Activated CD4-positive, alpha-beta T cell treated with anti-CD3 and anti-CD28 coated beads, Interleukin-2, amount 10 ng/mL, durations not matched to agents 24 days and 14 days (primary cell): ENCODE measurements around the gene WDFY4. TPM values are rescaled to one million over a fixed set of nuclear protein-coding genes. Genes with fewer than 3 reads are reported as not detected.

Experiments
- DNase-seq: peaks from one replicate; pipeline ENCODE4 v3.0.0; 2022
- H3K27ac Mint-ChIP-seq: one replicate; pipeline ENCODE4 v1.8.0; 2022; ENCODE audit warnings: mild to moderate bottlenecking, mixed read lengths
- H3K27me3 Mint-ChIP-seq: one replicate; pipeline ENCODE4 v1.8.0; 2022; ENCODE audit warnings: mixed read lengths
- H3K36me3 Mint-ChIP-seq: one replicate; pipeline ENCODE4 v1.8.0; 2022; ENCODE audit warnings: low read depth, mild to moderate bottlenecking, mixed read lengths
- H3K4me1 Mint-ChIP-seq: one replicate; pipeline ENCODE4 v1.8.0; 2021; ENCODE audit warnings: mixed read lengths
- H3K4me3 Mint-ChIP-seq: one replicate; pipeline ENCODE4 v1.8.0; 2022; ENCODE audit warnings: mild to moderate bottlenecking, moderate library complexity, mixed read lengths
- H3K9me3 Mint-ChIP-seq: one replicate; pipeline ENCODE4 v1.8.0; 2021; ENCODE audit warnings: mixed read lengths
- intact Hi-C: fragments of 100-400 bp; cut with micrococcal nuclease; formaldehyde crosslinking; loops from one replicate; pipeline ENCODE4 v1.15.1; 2023
- total RNA-seq: library from RNA; stranded (reverse); gene quantifications from 2 replicates; pipeline ENCODE4 v1.2.3, GENCODE V29; 2022

The WDFY4 gene
- total RNA-seq, 1 donor from 2014 or later: 0.05 TPM

- intact Hi-C loops: no loop called here
- no peaks in the 10 kb centered on the region for H3K9me3 Mint-ChIP-seq
- no peak overlapping the region for H3K4me3 Mint-ChIP-seq
- no peak overlapping the region for H3K27ac Mint-ChIP-seq
- no peaks in the 10 kb centered on the region for H3K4me1 Mint-ChIP-seq
- DNase-seq: no peak
- no peaks in the 10 kb centered on the region for H3K27me3 Mint-ChIP-seq
- no peaks in the 10 kb centered on the region for H3K36me3 Mint-ChIP-seq
Measured at GRCh38 chr10:48727866-48728265, 43.2 kb downstream of the WDFY4 start.

- intact Hi-C loops: no loop called here
- no peak for DNase-seq
- Mint-ChIP-seq H3K27ac (no peak overlapping the region), H3K27me3 (no peaks in the 10 kb centered on the region), H3K4me3 (no peak overlapping the region), H3K9me3 (no peaks in the 10 kb centered on the region), H3K36me3 (no peaks in the 10 kb centered on the region), H3K4me1 (no peaks in the 10 kb centered on the region)
Measured at GRCh38 chr10:48729222-48729621, 44.5 kb downstream of the WDFY4 start.

DNA sequence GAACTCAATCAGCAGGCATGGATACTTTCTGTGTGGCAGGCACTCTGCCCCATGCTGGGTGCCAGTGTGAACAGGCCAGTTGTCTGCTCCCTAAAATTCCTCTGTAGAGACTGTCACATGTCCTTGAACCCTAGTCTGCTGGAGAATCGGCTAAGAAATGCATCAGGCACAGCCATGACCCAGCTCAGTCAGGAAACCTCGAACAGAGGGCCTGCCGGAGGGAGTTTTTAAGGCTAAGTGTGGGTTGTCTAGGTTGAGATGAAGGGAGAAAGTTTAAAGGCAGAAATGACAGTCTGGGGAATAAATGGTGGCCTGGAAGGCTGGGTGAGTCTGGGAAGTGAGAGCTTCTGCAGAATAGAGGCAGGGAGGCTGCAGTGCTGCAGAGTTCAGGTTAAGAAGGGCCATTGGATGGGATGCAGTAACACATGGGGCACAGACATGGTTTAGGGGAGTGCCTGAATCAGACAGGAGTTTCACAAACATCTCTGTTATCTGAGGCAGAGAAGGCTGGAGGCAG lies 45.3 kb downstream of the WDFY4 start:
- Mint-ChIP-seq H3K27me3 (no peaks in the 10 kb centered on the region), H3K4me3 (no peak overlapping the region), H3K4me1 (no peaks in the 10 kb centered on the region), H3K27ac (no peak overlapping the region), H3K36me3 (no peaks in the 10 kb centered on the region), H3K9me3 (no peaks in the 10 kb centered on the region)
- intact Hi-C loops: no loop called here
- no peak for DNase-seq

GRCh38 chr10:48731141-48731540 lies 46.5 kb downstream of the WDFY4 start:
- H3K4me1 Mint-ChIP-seq: no peaks in the 10 kb centered on the region
- no peaks in the 10 kb centered on the region for H3K9me3 Mint-ChIP-seq
- DNase-seq: no peak
- intact Hi-C loops: no loop called here
- H3K4me3 Mint-ChIP-seq: no peak overlapping the region
- no peaks in the 10 kb centered on the region for H3K27me3 Mint-ChIP-seq
- H3K36me3 Mint-ChIP-seq: no peaks in the 10 kb centered on the region
- no peak overlapping the region for H3K27ac Mint-ChIP-seq

DNA sequence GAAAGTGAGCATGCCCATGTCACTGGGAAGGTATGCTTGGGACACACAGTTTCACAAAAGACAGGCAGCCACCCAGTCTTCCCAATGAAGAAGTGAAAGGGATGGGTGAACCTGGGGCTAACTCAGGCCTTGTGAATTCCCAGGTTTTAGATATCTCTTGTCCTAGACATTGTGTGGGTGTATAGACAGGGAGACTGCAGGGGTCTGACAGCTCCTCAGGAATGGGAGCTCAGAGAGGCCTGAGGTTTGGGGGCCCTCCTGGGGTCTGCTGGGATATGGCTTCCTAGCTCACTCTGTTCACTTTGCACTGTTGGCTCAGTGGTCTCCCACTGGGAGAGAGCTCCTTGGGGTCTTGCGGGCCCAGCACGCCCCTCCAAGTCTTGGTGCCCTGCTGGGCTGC lies 47.0 kb downstream of the WDFY4 start:
- H3K4me3 Mint-ChIP-seq: no peak overlapping the region
- no peaks in the 10 kb centered on the region for H3K4me1 Mint-ChIP-seq
- no peaks in the 10 kb centered on the region for H3K36me3 Mint-ChIP-seq
- intact Hi-C loops: no loop called here
- no peak for DNase-seq
- no peaks in the 10 kb centered on the region for H3K9me3 Mint-ChIP-seq
- no peak overlapping the region for H3K27ac Mint-ChIP-seq
- H3K27me3 Mint-ChIP-seq: no peaks in the 10 kb centered on the region

GRCh38 chr10:48733329-48733728 lies 48.7 kb downstream of the WDFY4 start:
- Mint-ChIP-seq H3K4me1 (no peaks in the 10 kb centered on the region), H3K9me3 (no peaks in the 10 kb centered on the region), H3K36me3 (no peaks in the 10 kb centered on the region), H3K27ac (no peak overlapping the region), H3K4me3 (no peak overlapping the region), H3K27me3 (no peaks in the 10 kb centered on the region)
- DNase-seq: no peak
- intact Hi-C loops: no loop called here

DNA sequence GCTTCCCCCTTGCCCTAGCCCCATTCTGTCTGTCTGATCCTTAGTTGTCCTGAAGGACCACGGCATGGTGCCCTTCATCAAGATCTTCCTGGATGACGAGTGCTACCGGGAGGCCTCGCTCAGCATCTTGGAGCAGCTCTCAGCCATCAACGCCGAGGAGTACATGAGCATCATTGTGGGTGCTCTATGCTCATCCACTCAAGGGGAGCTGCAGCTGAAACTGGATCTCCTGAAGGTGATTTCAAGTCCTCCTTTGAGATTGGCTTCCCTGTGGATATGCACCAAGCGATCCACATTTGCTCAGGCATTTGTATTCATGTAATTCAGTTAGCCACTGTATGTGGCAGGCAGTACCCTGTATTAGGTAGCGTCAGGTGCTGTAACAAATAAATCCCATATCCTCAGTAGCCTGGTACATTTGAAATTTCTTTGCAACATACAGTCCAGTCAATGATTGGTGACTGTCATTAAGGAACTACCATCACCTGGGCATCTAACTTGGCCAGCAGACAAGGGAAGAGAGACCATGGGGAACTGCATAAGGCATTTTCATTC lies 51.2 kb downstream of the WDFY4 start:
- H3K4me3 Mint-ChIP-seq: no peak overlapping the region
- H3K27ac Mint-ChIP-seq: no peak overlapping the region

GRCh38 chr10:48736596-48736995 lies 51.9 kb downstream of the WDFY4 start:
- no peak for DNase-seq
- Mint-ChIP-seq H3K9me3 (no peaks in the 10 kb centered on the region), H3K27ac (no peak overlapping the region), H3K36me3 (no peaks in the 10 kb centered on the region), H3K27me3 (no peaks in the 10 kb centered on the region), H3K4me1 (no peaks in the 10 kb centered on the region), H3K4me3 (no peak overlapping the region)
- intact Hi-C loops: no loop called here

More for the DNA sequence above, 51.2 kb downstream of the WDFY4 start:
- intact Hi-C loops: no loop called here
- Mint-ChIP-seq H3K9me3 (no peaks in the 10 kb centered on the region), H3K27me3 (no peaks in the 10 kb centered on the region), H3K36me3 (no peaks in the 10 kb centered on the region), H3K4me1 (no peaks in the 10 kb centered on the region)
- DNase-seq: no peak

- Mint-ChIP-seq H3K9me3 (no peaks in the 10 kb centered on the region), H3K4me1 (no peaks in the 10 kb centered on the region), H3K4me3 (no peak overlapping the region), H3K27me3 (no peaks in the 10 kb centered on the region), H3K27ac (no peak overlapping the region), H3K36me3 (no peaks in the 10 kb centered on the region)
- DNase-seq: no peak
- intact Hi-C loops: no loop called here
Measured at GRCh38 chr10:48737886-48738285, 53.2 kb downstream of the WDFY4 start.

- H3K36me3 Mint-ChIP-seq: no peaks in the 10 kb centered on the region
- H3K4me3 Mint-ChIP-seq: no peak overlapping the region
- no peaks in the 10 kb centered on the region for H3K9me3 Mint-ChIP-seq
- no peaks in the 10 kb centered on the region for H3K4me1 Mint-ChIP-seq
- intact Hi-C loops: no loop called here
- no peaks in the 10 kb centered on the region for H3K27me3 Mint-ChIP-seq
- DNase-seq: no peak
- H3K27ac Mint-ChIP-seq: no peak overlapping the region
Measured at GRCh38 chr10:48739170-48739569, 54.5 kb downstream of the WDFY4 start.

- Mint-ChIP-seq H3K27ac (no peak overlapping the region), H3K36me3 (no peaks in the 10 kb centered on the region), H3K9me3 (no peaks in the 10 kb centered on the region), H3K4me1 (no peaks in the 10 kb centered on the region), H3K27me3 (no peaks in the 10 kb centered on the region), H3K4me3 (no peak overlapping the region)
- intact Hi-C loops: no loop called here
- no peak for DNase-seq
Measured at GRCh38 chr10:48740015-48740707, 55.5 kb downstream of the WDFY4 start.

GRCh38 chr10:48740988-48741387 lies 56.3 kb downstream of the WDFY4 start:
- no peak for DNase-seq
- Mint-ChIP-seq H3K36me3 (no peaks in the 10 kb centered on the region), H3K9me3 (no peaks in the 10 kb centered on the region), H3K27me3 (no peaks in the 10 kb centered on the region), H3K4me3 (no peak overlapping the region), H3K27ac (no peak overlapping the region), H3K4me1 (no peaks in the 10 kb centered on the region)
- intact Hi-C loops: no loop called here

DNA sequence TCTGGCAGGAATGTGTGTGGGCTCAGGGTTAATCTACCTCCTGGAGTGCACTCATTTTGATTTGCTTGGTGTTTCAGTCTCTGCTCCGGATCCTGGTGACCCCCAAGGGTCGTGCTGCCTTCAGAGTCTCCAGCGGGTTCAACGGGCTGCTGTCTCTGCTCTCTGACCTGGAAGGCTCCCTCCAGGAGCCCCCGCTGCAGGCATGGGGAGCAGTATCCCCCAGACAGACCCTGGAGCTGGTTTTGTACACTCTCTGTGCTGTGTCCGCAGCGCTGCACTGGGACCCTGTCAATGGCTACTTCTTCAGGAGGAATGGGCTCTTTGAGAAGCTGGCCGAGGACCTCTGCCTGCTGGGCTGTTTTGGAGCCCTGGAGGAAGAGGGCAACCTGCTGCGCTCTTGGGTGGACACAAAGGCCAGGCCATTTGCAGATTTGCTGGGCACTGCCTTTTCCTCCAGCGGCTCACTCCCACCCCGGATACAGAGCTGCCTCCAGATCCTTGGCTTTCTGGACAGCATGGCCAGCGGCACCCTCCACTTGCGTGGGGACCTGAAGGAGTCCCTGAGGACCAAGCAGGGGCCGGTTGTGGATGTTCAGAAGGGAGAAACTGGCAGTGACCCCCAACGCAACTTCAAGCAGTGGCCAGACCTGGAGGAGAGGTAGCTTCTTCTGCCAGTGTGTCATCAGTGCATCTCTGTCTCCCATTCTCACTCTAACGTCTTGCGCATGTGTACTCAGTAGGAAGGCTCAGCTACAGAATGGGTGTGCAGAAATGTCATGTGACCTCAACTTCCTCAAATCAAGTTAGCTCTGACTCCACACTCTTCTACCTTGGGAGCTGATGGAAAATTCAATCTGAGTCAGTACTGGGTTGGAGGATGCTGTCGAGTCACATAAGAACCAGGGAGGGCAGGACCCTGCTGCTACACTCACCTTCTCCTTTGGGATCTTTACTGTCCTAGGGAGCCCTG lies 58.5 kb downstream of the WDFY4 start:
- Mint-ChIP-seq H3K9me3 (no peaks in the 10 kb centered on the region), H3K4me1 (no peaks in the 10 kb centered on the region), H3K27me3 (no peaks in the 10 kb centered on the region), H3K27ac (no peak overlapping the region), H3K4me3 (no peak overlapping the region), H3K36me3 (no peaks in the 10 kb centered on the region)
- no peak for DNase-seq
- intact Hi-C loops: no loop called here

DNA sequence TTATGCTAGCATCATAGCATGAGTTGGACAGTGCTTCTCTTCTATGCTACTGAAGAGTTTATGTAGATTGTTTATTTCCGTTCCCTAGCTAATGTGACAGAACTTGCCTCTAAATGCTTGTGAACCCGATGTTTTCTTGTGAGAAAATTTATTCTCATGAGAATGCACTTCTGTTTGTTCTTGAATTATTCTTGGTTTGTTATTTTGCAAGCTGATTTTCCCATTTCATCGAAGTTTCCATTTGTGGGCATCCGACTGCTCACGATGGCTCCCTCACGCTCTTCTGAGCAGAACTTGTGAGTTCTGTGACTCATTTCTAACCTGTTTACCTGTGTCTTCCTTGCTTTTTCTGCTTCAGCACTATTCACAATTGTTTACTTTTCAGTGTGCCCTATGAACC lies 59.9 kb downstream of the WDFY4 start:
- H3K27me3 Mint-ChIP-seq: no peaks in the 10 kb centered on the region
- H3K9me3 Mint-ChIP-seq: no peaks in the 10 kb centered on the region
- no peak for DNase-seq
- H3K36me3 Mint-ChIP-seq: no peaks in the 10 kb centered on the region
- no peak overlapping the region for H3K27ac Mint-ChIP-seq
- H3K4me3 Mint-ChIP-seq: no peak overlapping the region
- intact Hi-C loops: no loop called here
- H3K4me1 Mint-ChIP-seq: no peaks in the 10 kb centered on the region
